Activated CD8-positive, alpha-beta memory T cell treated with anti-CD3 and anti-CD28 coated beads for 36 hours (primary cell): ENCODE results near the gene HAUS5. TPM values are rescaled to one million over a fixed set of nuclear protein-coding genes. Genes with fewer than 3 reads are reported as not detected.
"Not testable (repeated sequence)": the region's sequence is repeated elsewhere in the genome, so short reads cannot be mapped to it uniquely, and the experiment has no call there.

Source experiments
- CTCF ChIA-PET: fragments of 350-600 bp; sonication (Branson Sonifier 250); formaldehyde crosslinking; loops from one replicate; lab custom pipeline; 2021; ENCODE audit warnings: antibody characterized with exemption; lab: Charles Lee
- POLR2A ChIA-PET: fragments of 350-600 bp; sonication (Branson Sonifier 250); formaldehyde crosslinking; loops from one replicate; lab custom pipeline; 2021; ENCODE audit warnings: antibody characterized with exemption; lab: Charles Lee
- total RNA-seq, 2 experiments: library from RNA; stranded (reverse); gene quantifications; one replicate each; pipeline ENCODE4 v1.2.3, GENCODE V29; 2021

Gene HAUS5
- total RNA-seq, 2 experiments from 2014 or later: 38.8 to 40.9 TPM

DNA sequence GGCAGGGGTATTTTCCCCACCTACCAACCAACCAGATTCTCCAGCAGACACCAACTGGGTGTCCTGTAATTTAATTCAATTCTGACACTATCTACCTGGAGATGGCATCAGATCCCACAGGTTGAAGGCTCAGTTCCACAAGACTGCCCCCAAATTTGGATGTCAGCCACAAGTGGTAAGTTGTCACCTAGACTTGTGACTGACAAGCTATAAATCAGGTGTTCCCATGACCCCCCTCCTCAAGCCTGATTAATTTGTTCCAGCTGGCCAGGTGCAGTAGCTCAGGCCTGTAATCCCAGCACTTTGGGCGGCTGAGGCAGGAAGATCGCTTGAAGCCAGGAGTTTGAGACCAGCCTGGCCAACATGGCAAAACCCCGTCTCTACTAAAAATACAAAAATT, 10.6 kb upstream of the HAUS5 start:
- POLR2A ChIA-PET: no interaction called here
- CTCF ChIA-PET: interaction anchor here (0.7 to 1.0 kb wide), 3 partner anchors 11 to 487 kb away, joined by 3 to 4 read pairs (median 4); partner anchors contain the start of gene HAUS5

DNA sequence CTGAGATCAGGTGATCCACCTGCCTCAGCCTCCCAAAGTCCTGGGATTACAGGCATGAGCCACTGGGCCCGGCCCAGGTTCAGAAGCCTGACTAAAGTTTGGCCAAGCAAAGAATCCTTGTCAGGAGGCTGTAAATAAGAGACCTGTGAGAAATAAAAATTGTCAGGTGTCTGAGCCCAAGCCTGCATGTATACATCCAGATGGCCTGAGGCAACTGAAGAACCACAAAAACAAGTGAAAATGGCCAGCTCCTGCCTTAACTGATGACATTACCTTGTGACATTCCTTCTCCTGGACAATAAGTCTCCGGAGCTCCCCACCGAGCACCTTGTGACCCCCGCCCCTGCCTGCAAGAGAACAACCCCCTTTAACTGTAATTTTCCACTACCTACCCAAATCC, 8.1 kb upstream of the HAUS5 start:
- CTCF ChIA-PET: interaction anchor here (0.6 to 1.1 kb wide), 2 partner anchors 12 to 90 kb away, joined by 3 to 5 read pairs; no protein-coding TSS in a partner anchor
- POLR2A ChIA-PET: not testable (repeated sequence)

DNA sequence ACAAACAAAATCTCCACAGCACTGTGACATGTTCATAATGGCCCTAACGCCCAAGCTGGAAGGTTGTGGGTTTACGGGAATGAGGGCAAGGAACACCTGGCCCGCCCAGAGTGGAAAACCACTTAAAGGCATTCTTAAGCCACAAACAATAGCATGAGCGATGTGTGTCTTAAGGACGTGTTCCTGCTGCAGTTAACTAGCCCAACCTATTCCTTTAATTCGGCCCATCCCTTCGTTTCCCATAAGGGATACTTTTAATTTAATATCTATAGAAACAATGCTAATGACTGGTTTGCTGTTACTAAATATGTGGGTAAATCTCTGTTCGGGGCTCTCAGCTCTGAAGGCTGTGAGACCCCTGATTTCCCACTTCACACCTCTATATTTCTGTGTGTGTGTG, 5.4 kb upstream of the HAUS5 start:
- ChIA-PET POLR2A (interaction anchor here (0.7 kb wide), 1 partner anchor 16 kb away, joined by 4 read pairs; no protein-coding TSS in a partner anchor), CTCF (interaction anchor here (0.6 kb wide), 1 partner anchor 147 kb away, joined by 4 read pairs; no protein-coding TSS in a partner anchor)

DNA sequence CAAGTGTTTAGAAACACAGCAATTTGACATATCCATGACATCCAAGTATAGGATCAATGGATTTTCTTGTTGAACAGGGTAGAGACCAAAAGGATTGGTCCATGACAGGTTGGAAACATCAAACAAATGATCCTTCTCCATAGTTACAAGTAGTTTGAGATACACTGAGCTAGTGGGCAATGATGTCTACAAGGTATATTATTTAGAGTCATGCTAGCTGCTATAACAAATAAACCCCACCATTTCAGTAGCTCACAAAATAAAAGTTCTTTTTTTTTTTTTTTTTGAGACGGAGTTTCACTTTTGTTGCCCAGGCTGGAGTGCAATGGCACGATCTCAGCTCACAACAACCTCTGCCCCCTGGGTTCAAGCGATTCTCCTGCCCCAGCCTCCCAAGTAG, 4.9 kb upstream of the HAUS5 start:
- ChIA-PET CTCF (interaction anchor here (1.4 kb wide), 1 partner anchor 58 kb away, joined by 4 read pairs; no protein-coding TSS in a partner anchor), POLR2A (interaction anchor here (0.6 to 0.7 kb wide), 2 partner anchors 17 to 63 kb away, joined by 3 to 4 read pairs; no protein-coding TSS in a partner anchor)

DNA sequence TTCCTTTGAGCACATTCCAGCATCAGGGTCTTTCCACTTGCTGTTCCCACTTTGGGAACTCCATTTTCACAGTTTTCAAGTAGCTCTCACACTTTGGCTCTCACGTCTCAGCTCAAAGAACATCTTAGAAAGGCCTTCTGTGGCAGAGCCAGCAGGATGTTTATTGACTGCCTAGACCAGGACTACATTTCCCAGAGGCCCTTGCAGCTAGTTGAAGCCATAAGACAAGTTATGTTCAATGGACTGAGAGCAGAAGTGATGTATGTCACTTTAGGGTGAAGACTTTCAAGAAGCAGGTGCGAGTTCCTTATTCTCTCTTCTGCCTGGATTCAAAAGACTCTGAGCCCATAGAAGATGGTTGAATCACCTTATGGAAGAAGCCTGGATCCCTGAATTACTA, 4.3 kb upstream of the HAUS5 start:
- CTCF ChIA-PET: interaction anchor here (1.4 kb wide), 1 partner anchor 59 kb away, joined by 4 read pairs; no protein-coding TSS in a partner anchor
- POLR2A ChIA-PET: interaction anchor here (0.6 kb wide), 1 partner anchor 64 kb away, joined by 3 read pairs; no protein-coding TSS in a partner anchor

DNA sequence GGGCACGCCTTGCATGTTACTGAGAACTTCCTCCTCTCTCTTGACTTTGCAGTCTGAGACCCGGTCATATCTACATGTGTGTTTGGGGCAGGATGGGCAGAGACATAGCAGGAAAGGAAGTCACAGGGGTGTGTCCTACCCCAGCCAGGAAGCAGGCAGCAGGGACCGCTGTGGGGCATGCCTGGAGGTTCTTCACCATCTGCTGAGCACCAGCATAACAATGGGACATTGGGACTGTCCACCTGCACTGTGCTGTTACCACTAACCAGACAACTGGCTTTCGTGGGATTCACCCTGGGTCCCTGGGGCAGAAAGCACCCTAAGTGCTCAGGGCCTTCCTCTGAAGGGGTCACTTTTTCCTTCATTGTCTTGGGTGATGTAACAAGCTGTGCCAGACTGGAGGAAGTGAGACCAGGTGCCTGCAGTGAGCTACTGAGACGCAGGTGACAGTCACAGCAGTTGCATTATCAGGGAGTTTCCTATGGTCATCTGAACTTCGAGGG, 2.6 kb upstream of the HAUS5 start:
- ChIA-PET POLR2A (no interaction called here), CTCF (no interaction called here)

DNA sequence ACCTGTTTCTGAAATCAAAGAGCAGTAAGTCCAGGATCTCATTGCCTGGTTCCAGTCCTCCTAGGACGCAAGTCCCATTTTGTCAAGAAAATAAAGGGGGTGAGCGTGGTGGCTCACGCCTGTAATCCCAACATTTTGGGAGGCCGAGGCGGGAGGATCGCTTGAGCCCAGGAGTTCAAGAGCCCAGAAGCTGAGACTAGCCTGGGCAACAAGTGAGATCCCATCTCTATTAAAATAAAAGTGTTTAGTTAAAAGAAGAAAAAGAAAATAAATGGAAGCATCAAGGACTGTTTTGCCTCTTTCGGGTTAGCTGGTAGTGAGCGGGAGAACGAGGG, 344 bp upstream of the HAUS5 start:
- CTCF ChIA-PET: interaction anchor here (1.1 to 2.8 kb wide), 4 partner anchors 11 to 102 kb away, joined by 3 to 13 read pairs (median 4); no protein-coding TSS in a partner anchor
- POLR2A ChIA-PET: interaction anchor here (1.3 to 1.9 kb wide), 2 partner anchors 36 to 68 kb away, joined by 7 read pairs; partner anchors contain the start of gene COX6B1

DNA sequence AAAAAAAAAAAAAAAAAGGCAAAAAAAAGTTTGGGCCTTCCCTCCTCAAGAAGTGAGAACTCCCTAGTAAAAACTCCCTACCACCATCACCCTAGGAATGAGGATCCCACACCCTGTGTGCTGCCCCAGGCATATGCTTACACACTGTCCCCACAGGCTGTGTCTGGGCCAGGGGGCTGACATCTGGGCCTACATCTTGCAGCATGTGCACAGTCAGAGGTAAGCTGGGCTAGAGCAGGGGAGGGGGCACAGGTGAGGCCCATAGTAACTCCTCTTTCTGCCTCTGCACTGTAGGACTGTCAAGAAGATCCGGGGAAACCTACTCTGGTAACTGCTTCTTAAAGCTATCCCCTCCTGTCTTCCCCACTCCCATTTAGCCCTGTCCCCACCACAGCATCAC, 1.0 kb downstream of the HAUS5 start:
- ChIA-PET CTCF (interaction anchor here (0.6 to 2.8 kb wide), 2 partner anchors 66 to 344 kb away, joined by 3 to 13 read pairs; no protein-coding TSS in a partner anchor), POLR2A (interaction anchor here (1.0 to 1.9 kb wide), 3 partner anchors 9 to 69 kb away, joined by 3 to 7 read pairs (median 7); partner anchors contain the start of gene COX6B1)

DNA sequence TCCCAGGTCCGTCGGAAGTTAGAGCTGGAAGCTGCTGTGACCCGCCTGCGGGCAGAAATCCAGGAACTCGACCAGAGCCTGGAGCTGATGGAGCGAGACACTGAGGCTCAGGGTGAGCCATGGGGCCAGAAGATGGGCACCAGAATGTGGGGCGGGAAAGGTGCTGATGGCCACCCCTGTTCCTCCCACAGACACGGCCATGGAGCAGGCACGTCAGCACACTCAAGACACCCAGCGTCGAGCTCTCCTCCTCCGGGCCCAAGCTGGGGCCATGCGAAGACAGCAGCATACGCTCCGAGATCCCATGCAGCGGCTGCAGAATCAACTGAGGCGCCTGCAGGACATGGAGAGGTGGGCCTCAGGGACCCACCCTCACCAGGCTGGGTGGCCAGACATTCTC, 2.5 kb downstream of the HAUS5 start:
- ChIA-PET POLR2A (interaction anchor here (0.6 to 0.8 kb wide), 2 partner anchors 616 to 628 kb away, joined by 3 read pairs; no protein-coding TSS in a partner anchor), CTCF (no interaction called here)

DNA sequence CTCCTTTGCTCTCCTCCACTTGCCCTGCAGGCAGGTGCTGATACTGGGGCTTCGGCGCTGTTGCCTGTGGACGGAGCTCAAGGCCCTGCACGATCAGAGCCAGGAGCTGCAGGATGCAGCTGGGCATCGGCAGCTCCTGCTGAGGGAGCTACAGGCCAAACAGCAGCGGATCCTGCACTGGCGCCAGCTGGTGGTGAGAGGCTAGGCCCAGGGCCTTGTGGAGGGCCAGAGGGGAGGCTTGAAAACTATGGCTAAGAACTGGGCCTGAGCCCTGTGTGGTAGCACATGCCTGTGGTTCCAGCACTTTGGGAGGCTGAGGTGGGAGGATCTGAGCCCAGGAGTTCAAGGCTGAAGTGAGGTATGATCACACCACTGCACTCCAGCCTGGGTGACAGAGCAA, 6.3 kb downstream of the HAUS5 start:
- POLR2A ChIA-PET: no interaction called here
- CTCF ChIA-PET: no interaction called here

DNA sequence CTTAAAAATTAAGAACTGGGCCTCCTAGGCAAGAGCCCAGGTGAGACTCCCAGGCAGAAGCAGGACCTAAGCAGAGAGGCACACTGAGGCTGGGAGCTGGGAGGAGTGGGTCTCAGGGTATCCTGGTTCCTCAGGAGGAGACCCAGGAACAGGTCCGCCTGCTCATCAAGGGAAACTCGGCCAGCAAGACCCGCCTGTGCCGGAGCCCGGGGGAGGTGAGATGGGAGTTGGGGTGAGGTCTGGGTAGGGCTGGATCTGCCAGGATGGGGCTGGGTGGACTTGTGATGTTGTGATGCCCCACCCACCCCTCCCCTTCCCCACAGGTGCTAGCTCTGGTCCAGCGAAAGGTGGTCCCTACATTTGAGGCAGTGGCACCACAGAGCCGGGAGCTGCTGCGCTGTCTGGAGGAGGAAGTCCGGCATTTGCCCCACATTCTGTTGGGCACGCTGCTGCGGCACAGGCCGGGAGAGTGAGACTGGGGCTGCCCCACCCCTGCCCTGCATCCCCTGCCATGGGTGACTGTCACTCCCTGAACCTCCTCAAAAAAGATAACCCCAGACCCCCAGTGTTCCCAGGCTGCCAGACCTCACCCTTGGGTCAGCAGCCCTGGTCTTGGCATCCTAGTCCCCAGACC, 6.9 kb downstream of the HAUS5 start:
- POLR2A ChIA-PET: no interaction called here
- CTCF ChIA-PET: no interaction called here

DNA sequence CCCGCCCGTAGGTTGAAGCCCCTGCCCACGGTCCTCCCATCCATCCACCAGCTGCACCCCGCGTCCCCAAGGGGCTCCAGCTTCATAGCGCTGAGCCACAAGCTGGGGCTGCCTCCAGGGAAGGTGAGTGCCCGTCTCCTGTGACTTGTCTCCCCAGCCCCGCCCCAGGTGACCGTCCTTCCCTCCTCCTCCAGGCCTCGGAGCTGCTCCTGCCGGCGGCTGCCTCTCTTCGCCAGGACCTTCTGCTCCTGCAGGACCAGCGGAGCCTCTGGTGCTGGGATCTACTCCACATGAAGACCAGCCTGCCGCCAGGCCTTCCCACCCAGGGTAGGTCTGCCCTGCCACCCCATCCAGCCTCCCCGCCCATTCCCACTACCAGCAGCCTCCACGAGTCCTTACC, 7.5 kb downstream of the HAUS5 start:
- ChIA-PET CTCF (no interaction called here), POLR2A (no interaction called here)

DNA sequence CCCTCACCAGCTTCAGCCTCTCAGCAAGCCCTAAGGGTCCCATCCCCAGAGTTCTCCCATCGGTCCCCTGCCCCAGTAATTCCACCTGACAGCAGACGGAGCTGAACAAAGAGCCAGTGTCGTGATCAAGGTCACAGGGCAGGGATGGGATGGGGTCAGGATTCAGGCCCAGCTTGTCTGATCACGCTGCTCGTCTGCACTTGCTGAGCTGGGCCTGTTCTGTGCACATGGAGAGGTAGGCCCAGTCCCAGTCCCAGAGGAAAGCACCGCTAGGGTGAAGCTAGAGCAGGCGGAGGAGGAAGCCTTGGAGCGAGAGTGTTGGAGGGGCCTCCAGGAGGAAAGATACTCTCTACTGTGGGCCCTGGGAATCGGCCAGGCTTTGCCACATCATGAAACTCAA, 9.2 kb downstream of the HAUS5 start:
- ChIA-PET CTCF (no interaction called here), POLR2A (interaction anchor here (0.6 kb wide), 1 partner anchor 8 kb away, joined by 7 read pairs; no protein-coding TSS in a partner anchor)

DNA sequence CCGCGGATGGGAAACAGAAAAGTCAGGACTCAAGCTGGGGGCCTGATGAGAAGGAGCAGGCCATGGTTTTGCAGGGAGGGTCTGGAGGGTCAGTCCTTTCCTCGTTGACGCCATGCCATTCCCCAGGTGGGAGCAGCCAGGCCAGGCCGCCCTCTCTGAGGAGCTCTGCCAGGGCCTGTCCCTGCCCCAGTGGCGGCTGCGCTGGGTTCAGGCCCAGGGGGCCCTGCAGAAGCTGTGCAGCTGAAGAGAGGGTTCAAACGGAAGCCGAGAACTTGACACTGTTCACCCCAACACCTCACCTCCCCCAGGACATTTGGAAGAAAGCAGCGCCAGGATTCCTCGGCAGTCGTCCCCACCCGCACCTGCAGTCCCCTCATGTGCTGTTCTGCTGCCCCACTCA, 10.2 kb downstream of the HAUS5 start:
- POLR2A ChIA-PET: interaction anchor here (0.9 to 1.1 kb wide), 2 partner anchors 10 to 15 kb away, joined by 3 read pairs; partner anchors contain the start of gene HAUS5
- CTCF ChIA-PET: no interaction called here

DNA sequence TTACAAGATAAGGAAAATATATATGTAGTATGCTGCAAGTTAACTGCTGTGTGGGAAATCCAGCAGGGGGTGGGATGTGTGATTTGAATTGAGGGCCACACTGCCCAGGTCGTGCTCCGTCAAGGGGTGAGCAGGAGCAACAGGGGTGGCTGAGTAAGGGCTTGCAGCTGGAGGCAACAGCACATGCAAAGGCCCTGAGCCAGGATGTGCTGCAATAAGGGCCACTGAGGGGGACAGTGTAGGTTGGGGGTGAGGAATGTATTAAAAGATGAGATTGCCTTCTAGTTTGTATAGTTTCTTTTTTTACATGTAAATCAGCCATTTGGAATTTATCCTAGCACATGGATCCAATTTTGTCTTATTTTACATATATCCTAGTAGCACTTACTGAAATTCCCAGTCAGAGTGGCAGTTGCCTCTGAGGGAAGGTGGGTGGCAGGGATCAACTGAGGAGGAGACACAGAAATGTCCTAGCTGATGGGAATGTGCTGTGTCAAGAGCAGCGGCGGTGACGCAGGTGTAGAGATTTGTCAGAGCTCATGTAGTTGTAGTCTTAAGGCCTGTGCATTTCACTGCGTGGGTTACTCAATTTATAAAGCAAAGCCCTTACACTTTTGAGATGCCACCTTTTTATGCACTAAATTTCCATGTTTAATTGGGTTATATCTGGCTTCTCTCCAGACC, 10.9 kb downstream of the HAUS5 start:
- ChIA-PET POLR2A (interaction anchor here (0.9 kb wide), 1 partner anchor 11 kb away, joined by 3 read pairs; the partner anchor contains the start of gene HAUS5), CTCF (interaction anchor here (0.7 kb wide), 1 partner anchor 1747 kb away, joined by 4 read pairs; no protein-coding TSS in a partner anchor)

DNA sequence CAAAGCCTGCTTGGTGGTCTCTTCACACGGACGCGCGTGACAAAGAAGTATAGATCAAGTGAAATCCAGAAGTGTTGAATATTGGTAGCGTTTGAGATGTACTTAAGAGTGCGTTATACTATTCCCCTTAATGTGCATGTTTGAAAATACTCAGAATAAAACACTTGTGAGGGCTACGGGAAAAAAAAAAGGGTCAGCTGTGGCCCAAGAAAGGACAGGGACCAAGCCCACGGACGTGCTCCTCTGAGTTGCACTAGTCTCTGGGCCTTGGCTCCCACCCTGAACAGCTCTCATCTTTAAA, 15.7 kb downstream of the HAUS5 start:
- POLR2A ChIA-PET: no interaction called here

DNA sequence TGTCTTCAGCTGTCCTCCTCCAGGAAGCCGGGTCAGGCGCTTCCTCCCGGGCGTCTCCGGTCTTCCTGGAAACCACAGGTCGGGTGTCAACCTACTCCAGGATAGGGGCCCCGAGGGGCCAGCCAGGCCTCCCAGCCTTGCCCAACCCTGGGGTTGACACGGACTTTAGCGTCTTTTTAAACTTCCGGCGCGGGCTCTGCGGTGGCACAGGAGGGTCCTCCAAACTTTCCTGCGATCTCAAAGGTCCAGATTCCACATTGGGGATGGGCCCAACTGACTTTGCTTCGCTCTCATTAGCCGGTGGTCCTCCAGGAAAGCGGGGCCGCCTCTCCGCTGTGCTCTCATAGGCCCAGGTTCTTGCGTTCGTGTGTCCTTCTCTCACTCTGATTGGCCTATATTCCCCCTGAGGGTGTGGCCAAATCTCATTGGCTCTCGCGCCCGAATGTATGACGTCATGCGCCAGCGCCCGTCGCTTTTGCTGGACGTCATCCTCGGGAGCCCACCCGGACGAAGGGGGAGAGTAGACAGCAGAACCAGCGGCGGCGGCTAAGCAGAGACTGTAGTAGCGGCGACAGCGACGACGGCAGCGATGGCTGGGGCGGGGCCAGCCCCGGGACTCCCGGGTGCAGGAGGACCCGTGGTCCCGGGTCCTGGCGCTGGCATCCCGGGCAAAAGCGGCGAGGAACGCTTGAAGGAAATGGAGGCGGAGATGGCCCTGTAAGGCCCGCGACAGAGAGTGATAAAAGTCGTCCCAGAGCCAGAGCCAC, 16.2 kb downstream of the HAUS5 start, which contains the start of gene RBM42:
Gene RBM42 (plus strand): TSS at position 472 of the 767 bp plus-strand sequence. CDS start 118 bp downstream, at position 590.
- ChIA-PET POLR2A (no interaction called here), CTCF (no interaction called here)

More for the DNA sequence above, 15.7 kb downstream of the HAUS5 start:
- CTCF ChIA-PET: no interaction called here

DNA sequence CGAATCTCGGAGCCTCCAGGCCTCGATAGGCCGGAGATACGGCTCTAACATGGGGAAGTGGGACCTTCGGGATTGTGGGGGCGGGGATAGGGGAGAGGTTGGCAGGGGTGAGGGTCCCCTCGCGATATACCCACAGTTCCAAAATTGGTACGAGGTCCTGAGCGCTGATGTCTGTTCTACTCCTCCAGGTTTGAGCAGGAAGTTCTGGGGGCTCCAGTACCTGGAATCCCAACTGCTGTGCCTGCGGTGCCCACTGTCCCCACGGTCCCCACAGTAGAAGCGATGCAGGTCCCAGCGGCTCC, 16.7 kb downstream of the HAUS5 start:
- CTCF ChIA-PET: no interaction called here
- POLR2A ChIA-PET: interaction anchor here (1.0 kb wide), 1 partner anchor 14 kb away, joined by 6 read pairs; no protein-coding TSS in a partner anchor
